DOHH2 (cell line): Measurements from ENCODE around the gene ADAMTSL1.

Experiments
- H3F3A ChIP-seq: fragments of 200-600 bp; sonication (generic), shearing (Covaris generic); 2 replicates; pipeline ENCODE4 v1.6.0; 2016; ENCODE audit warnings: antibody characterized with exemption, mild to moderate bottlenecking; ENCODE audit not compliant: control insufficient read depth, insufficient read depth
- H3K27ac ChIP-seq: fragments of 200-600 bp; sonication (generic); 2 replicates; pipeline ENCODE4 v1.5.1; 2014; ENCODE audit warnings: low read depth, mild to moderate bottlenecking, low read length, moderate library complexity
- H3K27me3 ChIP-seq: fragments of 200-600 bp; sonication (generic); 2 replicates; pipeline ENCODE4 v1.6.1; 2014; ENCODE audit warnings: mild to moderate bottlenecking, low read length, mixed read lengths; ENCODE audit not compliant: control insufficient read depth
- H3K36me3 ChIP-seq: fragments of 200-600 bp; sonication (generic); 2 replicates; pipeline ENCODE4 v1.6.1; 2014; ENCODE audit warnings: mild to moderate bottlenecking, low read length, moderate library complexity, mixed read lengths; ENCODE audit not compliant: control insufficient read depth
- H3K4me1 ChIP-seq: fragments of 200-600 bp; sonication (generic); 2 replicates; pipeline ENCODE4 v1.6.1; 2014; ENCODE audit warnings: mild to moderate bottlenecking, low read length, mixed read lengths; ENCODE audit not compliant: control insufficient read depth
- H3K4me2 ChIP-seq: fragments of 200-600 bp; sonication (generic); 2 replicates; pipeline ENCODE4 v1.6.0; 2014; ENCODE audit warnings: mild to moderate bottlenecking, low read length, moderate library complexity
- H3K4me3 ChIP-seq: fragments of 200-600 bp; sonication (generic); 2 replicates; pipeline ENCODE4 v1.5.1; 2014; ENCODE audit warnings: mild to moderate bottlenecking, low read length, mixed read lengths
- H3K79me2 ChIP-seq: fragments of 200-600 bp; sonication (generic); 2 replicates; pipeline ENCODE4 v1.6.1; 2014; ENCODE audit warnings: mild to moderate bottlenecking, low read length, mixed read lengths; ENCODE audit not compliant: control insufficient read depth
- H3K9me2 ChIP-seq: fragments of 200-600 bp; sonication (generic); replicated peaks from 2 replicates; pipeline ENCODE4 v1.6.1; 2014; ENCODE audit warnings: mild to moderate bottlenecking, low read length, mixed read lengths; ENCODE audit not compliant: control insufficient read depth
- H3K9me3 ChIP-seq: fragments of 200-600 bp; sonication (generic); 2 replicates; pipeline ENCODE4 v1.6.1; 2014; ENCODE audit warnings: antibody characterized with exemption, low read length, mixed read lengths; ENCODE audit not compliant: control insufficient read depth, insufficient read depth
- H4K20me1 ChIP-seq: fragments of 200-600 bp; sonication (generic); 2 replicates; pipeline ENCODE4 v1.6.0; 2014; ENCODE audit warnings: low read depth, mild to moderate bottlenecking, antibody characterized with exemption, low read length, moderate library complexity; ENCODE audit not compliant: control insufficient read depth, insufficient read depth
- CTCF ChIP-seq: fragments of 200-600 bp; sonication (generic); IDR thresholded peaks from one replicate; pipeline ENCODE4 v1.5.1; 2014; ENCODE audit warnings: antibody characterized with exemption, mild to moderate bottlenecking, low read depth, low read length; ENCODE audit not compliant: poor library complexity, severe bottlenecking
- EZH2phosphoT487 ChIP-seq: fragments of 200-600 bp; sonication (generic); IDR thresholded peaks from 2 replicates; pipeline ENCODE4 v1.6.1; 2017; ENCODE audit warnings: borderline replicate concordance, mild to moderate bottlenecking, antibody characterized with exemption, low read length, moderate library complexity, mixed read lengths

Gene ADAMTSL1

GRCh38 chr9:18947892-18948339 lies 474.0 kb downstream of the ADAMTSL1 start:
- no peaks in the 10 kb centered on the region for H3K4me1 ChIP-seq
- H3K9me2 ChIP-seq: no peaks in the 10 kb centered on the region
- H3K36me3 ChIP-seq: no peaks in the 10 kb centered on the region
- peaks cover 4% of the 10 kb centered on the region; the same call in 1 of the 2 replicates for H3K27me3 ChIP-seq
- no peaks in the 10 kb centered on the region for H3K9me3 ChIP-seq
- H3K4me2 ChIP-seq: no peak overlapping the region
- no peaks in the 10 kb centered on the region for H3K79me2 ChIP-seq
- H3K4me3 ChIP-seq: no peak overlapping the region
- TF ChIP-seq EZH2phosphoT487 (no peak), CTCF (no peak)
- H4K20me1 ChIP-seq: no peaks in the 10 kb centered on the region
- no peaks in the 10 kb centered on the region for H3F3A ChIP-seq
- no peak overlapping the region for H3K27ac ChIP-seq

GRCh38 chr9:18951936-18952335 lies 478.0 kb downstream of the ADAMTSL1 start:
- Histone ChIP-seq H3K79me2 (no peaks in the 10 kb centered on the region), H3K27me3 (no peaks in the 10 kb centered on the region), H3K9me2 (no peaks in the 10 kb centered on the region), H3K9me3 (no peaks in the 10 kb centered on the region), H3K4me1 (no peaks in the 10 kb centered on the region), H3F3A (no peaks in the 10 kb centered on the region), H3K36me3 (no peaks in the 10 kb centered on the region), H3K4me3 (no peak overlapping the region), H3K4me2 (no peak overlapping the region), H3K27ac (no peak overlapping the region), H4K20me1 (no peaks in the 10 kb centered on the region)
- no peak for TF ChIP-seq CTCF
- no peak for TF ChIP-seq EZH2phosphoT487

DNA sequence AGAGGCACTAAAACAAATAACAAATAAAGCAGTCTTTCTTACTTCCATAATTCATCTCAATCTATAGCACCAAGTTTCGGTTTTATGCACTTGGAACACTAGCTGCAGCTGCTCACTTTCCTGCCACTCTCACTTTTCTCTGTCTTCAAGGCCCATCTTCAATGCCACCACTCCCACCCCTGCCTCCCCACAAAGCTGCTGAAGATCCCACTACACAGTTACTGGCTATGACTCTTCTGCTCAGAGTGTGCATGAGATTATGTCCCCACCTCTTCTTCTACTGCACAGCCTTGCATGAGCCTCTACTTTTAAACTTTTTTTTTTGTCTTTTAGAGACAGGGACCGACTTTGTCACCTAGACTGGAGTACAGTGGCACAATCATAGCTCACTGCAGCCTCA lies 481.7 kb downstream of the ADAMTSL1 start:
- Histone ChIP-seq H3K4me1 (no peaks in the 10 kb centered on the region), H3K4me2 (no peak overlapping the region), H4K20me1 (no peaks in the 10 kb centered on the region), H3K36me3 (no peaks in the 10 kb centered on the region), H3K27me3 (no peaks in the 10 kb centered on the region), H3K79me2 (no peaks in the 10 kb centered on the region), H3K27ac (no peak overlapping the region), H3K9me3 (no peaks in the 10 kb centered on the region), H3F3A (no peaks in the 10 kb centered on the region), H3K9me2 (no peaks in the 10 kb centered on the region), H3K4me3 (no peak overlapping the region)
- no peak for TF ChIP-seq CTCF
- TF ChIP-seq EZH2phosphoT487: no peak
